Heart left ventricle (tissue), 13 donors: ENCODE data around the gene TAGLN2.

ENCODE experiments used
- POLR2A ChIP-seq, 2 donors: fragments of 450-650 bp; IDR thresholded peaks; one replicate each; pipeline ENCODE4 v1.6.1; 2017; ENCODE audit warnings: antibody characterized with exemption in 2 of 2, mild to moderate bottlenecking in 2 of 2, moderate library complexity in 2 of 2
- TF ChIP-seq, protein P1 (sequence below), 12 donors: fragments of 200-600 bp; sonication (generic) in 4 of 12; IDR thresholded peaks; one replicate each; pipeline versions ENCODE4 v1.5.0 to v1.8.0; 2018 to 2022; ENCODE audit warnings: antibody characterized with exemption in 12 of 12, mild to moderate bottlenecking in 5 of 12
- donor health status: ischemic (EF 13 %, LVEDD 7.1; RV severe dilation, severe dysfunction).
- donor health status: DM: no; HTN: yes; CAD: no.
- donor health status: DM: no; HTN: no; CAD: no.
- donor health status: ischemic (EF 25% LVEDD 6.9; RV normal size, moderate dysfunction).
- donor health status: ischemic (EF 25% LVEDD 5.7; RV mildly dilated, moderate dysfunction).
- donor health status: ischemic (EF 35%, LVEDD 5.7; RV mildly dilated, moderate dysfunction).
- donor health status: nonischemic (EF 11% LVEDD 7.7; RV severe dilation, severe dysfunction).
- donor health status: DM: yes; HTN: yes; CAD: no.
- donor health status: PGD.
- donor health status: ischemic (EF 29% LVEDD 5.4; RV normal size, mild dysfunction).
- donor health status: nonischemic (EF 23%, LVEDD 6.1; RV moderate dilation, normal function).

- TF ChIP-seq POLR2A (IDR thresholded peaks at IDR 0.05): no peak
- TF ChIP-seq, protein P1, sequence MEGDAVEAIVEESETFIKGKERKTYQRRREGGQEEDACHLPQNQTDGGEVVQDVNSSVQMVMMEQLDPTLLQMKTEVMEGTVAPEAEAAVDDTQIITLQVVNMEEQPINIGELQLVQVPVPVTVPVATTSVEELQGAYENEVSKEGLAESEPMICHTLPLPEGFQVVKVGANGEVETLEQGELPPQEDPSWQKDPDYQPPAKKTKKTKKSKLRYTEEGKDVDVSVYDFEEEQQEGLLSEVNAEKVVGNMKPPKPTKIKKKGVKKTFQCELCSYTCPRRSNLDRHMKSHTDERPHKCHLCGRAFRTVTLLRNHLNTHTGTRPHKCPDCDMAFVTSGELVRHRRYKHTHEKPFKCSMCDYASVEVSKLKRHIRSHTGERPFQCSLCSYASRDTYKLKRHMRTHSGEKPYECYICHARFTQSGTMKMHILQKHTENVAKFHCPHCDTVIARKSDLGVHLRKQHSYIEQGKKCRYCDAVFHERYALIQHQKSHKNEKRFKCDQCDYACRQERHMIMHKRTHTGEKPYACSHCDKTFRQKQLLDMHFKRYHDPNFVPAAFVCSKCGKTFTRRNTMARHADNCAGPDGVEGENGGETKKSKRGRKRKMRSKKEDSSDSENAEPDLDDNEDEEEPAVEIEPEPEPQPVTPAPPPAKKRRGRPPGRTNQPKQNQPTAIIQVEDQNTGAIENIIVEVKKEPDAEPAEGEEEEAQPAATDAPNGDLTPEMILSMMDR (IDR thresholded peaks at IDR 0.05): no peak
Observed at GRCh38 chr1:159944623-159945455, 19.5 kb upstream of the TAGLN2 start.
